Mononuclear cell (primary cell): ENCODE measurements around the gene ZNF385B. TPM values are rescaled to one million over a fixed set of nuclear protein-coding genes. Genes with fewer than 3 reads are reported as not detected.

Experiments used
- H3K27me3 ChIP-seq: 2 replicates; pipeline ENCODE4 v1.6.0; 2011; ENCODE audit warnings: low read length, control low read depth; ENCODE audit not compliant: insufficient read depth
- H3K4me1 ChIP-seq: 2 replicates; pipeline ENCODE4 v1.5.1; 2011; ENCODE audit warnings: mild to moderate bottlenecking, low read length, control low read depth; ENCODE audit not compliant: insufficient read depth
- H3K4me3 ChIP-seq: 2 replicates; pipeline ENCODE4 v1.5.1; 2011; ENCODE audit warnings: mild to moderate bottlenecking, low read length, moderate library complexity
- H3K9me3 ChIP-seq: 2 replicates; pipeline ENCODE4 v1.5.1; 2011; ENCODE audit warnings: low read depth, mild to moderate bottlenecking, control low read depth, low read length
- total RNA-seq: library from RNA; depleted of rRNA; stranded (reverse); fragments of >200 nt; gene quantifications from one replicate; pipeline ENCODE4 v1.2.3, GENCODE V29; 2012

ZNF385B gene
- total RNA-seq, 1 donor: not detected

DNA sequence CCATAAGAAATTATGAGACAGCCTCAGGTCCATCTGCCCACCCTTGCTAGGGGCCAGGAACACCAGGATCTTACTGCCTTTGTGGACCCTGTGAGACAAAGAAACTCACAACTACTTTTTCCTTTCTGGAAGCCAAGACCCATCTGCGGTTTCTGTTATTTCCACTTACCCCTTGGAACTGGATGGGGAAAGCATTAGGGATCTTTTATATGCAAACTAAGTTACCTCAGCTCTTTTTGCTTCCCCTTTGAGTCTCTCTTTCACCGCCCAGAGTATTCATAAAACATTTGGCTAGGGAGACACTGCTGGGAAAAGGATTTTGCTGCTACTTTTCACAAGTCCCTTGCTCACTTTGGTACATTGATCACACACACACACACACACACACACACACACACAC, 95.7 kb downstream of the ZNF385B start:
- H3K9me3 ChIP-seq: no peaks in the 10 kb centered on the region
- H3K27me3 ChIP-seq: peaks cover 2% of the 10 kb centered on the region
- no peak overlapping the region for H3K4me3 ChIP-seq
- H3K4me1 ChIP-seq: no peaks in the 10 kb centered on the region

DNA sequence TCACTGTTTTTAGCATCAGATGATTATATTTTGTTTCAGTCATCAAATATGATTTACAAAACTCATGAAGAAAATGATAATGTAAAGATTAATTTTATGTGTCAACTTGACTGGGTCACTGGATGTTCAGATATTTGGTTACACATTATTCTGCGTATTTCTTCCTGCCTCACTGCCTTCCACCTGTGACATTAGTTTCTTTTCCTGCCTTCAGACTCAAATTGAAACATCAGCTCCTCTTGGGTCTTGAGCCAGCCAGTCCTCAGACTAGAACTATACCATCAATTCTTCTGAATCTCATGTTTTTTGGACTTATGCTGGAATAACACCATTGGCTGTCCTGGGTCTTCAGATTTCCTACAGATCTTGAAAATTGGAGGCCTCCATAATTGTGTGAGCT, 96.7 kb downstream of the ZNF385B start:
- Histone ChIP-seq H3K27me3 (peaks cover 2% of the 10 kb centered on the region), H3K9me3 (no peaks in the 10 kb centered on the region), H3K4me3 (no peak overlapping the region), H3K4me1 (no peaks in the 10 kb centered on the region)

DNA sequence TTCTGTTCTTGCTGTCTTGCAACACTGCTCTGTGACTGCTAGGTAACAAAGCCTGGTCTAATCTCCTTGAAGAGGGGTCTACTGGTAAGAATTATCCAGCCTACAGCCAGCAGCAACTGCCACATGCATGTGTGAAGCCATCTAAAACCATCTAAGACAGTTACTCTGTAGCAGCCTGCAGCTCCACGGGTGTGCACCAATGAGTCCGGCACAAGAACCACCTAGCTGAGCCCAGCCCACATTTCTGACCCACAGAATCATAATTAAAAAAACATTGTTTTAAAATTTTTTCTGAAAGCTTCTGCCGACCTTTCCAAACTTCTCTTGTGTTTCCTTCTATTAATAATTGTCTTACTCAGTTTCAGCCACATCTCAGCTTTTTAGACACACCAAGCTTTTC, 102.8 kb downstream of the ZNF385B start:
- no peak overlapping the region for H3K4me3 ChIP-seq
- H3K9me3 ChIP-seq: no peaks in the 10 kb centered on the region
- no peaks in the 10 kb centered on the region for H3K4me1 ChIP-seq
- peaks cover 2% of the 10 kb centered on the region for H3K27me3 ChIP-seq

DNA sequence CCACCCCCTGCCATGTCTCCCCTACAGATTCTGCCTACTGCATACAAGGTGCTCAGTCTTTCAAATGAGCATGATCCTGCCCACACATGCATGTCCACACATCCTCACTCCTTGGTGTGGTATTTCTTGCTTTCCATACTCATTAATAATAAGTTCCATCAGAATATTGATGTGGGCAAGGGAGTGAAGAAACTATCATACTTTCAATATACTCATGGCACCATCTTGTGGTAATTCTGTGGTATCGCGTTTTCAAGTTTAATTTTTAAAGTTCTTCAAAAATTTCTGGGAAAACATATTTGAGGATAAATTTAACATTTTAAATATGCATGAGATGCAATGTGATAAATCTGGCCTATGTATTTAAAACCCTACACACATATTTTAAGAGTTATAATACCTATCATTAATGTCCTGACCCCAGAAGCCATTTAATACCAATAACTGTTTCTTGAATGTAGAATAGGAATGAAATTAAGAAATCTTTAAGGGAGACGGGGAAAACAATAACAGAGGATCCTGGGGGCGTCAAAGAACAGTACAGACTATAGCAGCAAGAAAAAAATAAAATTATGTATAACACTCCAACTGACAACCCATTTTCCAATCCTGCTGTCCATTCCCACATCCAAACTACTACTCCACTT, 110.1 kb downstream of the ZNF385B start:
- Histone ChIP-seq H3K9me3 (no peaks in the 10 kb centered on the region), H3K4me3 (no peak overlapping the region), H3K27me3 (no peaks in the 10 kb centered on the region), H3K4me1 (no peaks in the 10 kb centered on the region)

DNA sequence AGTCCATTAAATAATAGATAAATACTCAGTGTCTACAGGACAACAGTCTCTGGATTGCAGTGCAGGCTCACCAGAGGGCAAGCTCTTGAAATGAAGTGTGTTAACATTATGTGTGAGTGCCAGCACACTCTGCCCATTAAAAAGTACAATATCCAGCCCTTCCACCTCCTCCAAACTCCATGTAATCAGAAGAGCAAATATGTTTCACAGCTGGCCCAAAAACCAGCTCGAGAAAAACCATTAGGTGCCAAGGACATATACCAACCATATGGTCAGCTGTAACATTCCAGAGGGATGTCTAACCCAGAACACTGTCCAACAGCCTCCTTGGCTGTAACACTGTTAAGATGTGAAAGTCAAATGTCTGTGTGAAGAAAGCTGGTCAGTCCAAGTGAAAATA, 112.2 kb downstream of the ZNF385B start:
- Histone ChIP-seq H3K9me3 (no peaks in the 10 kb centered on the region), H3K4me3 (no peak overlapping the region), H3K27me3 (no peaks in the 10 kb centered on the region), H3K4me1 (no peaks in the 10 kb centered on the region)

DNA sequence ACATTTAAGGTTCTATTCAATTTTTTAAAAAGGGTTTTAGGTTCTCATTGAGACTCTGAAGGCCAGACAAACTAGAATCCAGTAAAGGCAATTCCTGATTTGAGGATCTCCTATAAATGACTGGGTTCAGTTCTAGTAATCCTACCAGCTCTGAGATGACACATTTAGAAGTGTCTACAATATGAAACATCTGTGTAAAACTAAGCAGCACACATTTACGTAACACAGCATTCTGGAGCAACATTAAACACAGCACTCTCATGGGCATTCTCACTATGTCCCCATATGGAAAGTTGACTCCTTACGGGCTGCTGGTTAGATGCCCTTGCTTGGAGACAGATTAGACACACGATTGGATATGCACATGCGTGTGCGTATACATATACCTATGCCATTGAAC, 114.4 kb downstream of the ZNF385B start:
- no peaks in the 10 kb centered on the region for H3K9me3 ChIP-seq
- H3K4me1 ChIP-seq: no peaks in the 10 kb centered on the region
- H3K27me3 ChIP-seq: no peaks in the 10 kb centered on the region
- no peak overlapping the region for H3K4me3 ChIP-seq

DNA sequence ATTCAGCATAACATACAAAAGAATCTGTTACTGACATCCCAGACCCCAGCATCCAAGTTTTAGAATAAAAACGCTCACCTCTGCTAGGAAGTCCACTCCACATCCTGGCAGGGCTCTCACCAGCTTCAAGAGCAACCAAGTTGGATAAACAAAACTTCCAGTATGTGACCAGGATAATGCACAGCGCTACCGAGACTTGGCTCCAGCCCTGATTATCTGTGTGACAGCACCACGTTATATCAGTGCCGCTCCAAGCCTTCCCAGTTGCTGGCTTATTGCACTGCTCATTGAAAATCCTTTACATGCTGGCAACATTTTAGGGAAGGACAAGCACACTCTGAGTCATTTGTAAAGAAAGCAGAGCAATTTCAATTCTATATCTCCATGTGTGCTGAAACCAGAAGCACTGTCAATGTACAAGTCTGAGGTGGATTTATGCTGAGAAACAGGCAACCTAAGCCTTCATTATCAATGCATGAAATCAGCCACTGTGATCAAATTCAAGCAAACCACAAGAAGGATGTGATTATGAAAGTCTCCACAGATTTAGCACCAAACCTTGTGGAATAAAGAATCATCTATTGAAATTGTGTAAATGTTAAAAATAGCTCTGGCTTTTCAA, 115.7 kb downstream of the ZNF385B start:
- H3K4me3 ChIP-seq: no peak overlapping the region
- H3K4me1 ChIP-seq: no peaks in the 10 kb centered on the region
- no peaks in the 10 kb centered on the region for H3K27me3 ChIP-seq
- H3K9me3 ChIP-seq: no peaks in the 10 kb centered on the region

DNA sequence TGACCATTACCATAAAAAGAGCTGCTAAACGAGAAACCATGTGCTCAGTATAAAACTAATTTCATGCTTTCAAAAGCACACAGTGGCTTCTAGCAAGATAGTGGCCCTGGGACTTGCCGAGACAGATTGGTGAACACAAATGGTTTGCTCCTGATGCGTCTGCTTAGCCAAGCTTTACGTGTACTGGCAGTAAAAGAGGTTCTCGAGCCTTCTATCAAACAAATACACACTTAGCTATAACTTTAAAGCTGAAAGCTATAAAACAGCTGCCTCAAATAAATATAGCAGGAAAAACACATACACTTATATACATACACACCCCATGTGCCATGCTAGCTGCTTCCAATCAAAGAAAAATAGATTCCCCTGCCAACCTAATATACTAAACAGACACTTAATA, 117.0 kb downstream of the ZNF385B start:
- Histone ChIP-seq H3K4me1 (no peaks in the 10 kb centered on the region), H3K27me3 (no peaks in the 10 kb centered on the region), H3K4me3 (no peak overlapping the region), H3K9me3 (no peaks in the 10 kb centered on the region)

DNA sequence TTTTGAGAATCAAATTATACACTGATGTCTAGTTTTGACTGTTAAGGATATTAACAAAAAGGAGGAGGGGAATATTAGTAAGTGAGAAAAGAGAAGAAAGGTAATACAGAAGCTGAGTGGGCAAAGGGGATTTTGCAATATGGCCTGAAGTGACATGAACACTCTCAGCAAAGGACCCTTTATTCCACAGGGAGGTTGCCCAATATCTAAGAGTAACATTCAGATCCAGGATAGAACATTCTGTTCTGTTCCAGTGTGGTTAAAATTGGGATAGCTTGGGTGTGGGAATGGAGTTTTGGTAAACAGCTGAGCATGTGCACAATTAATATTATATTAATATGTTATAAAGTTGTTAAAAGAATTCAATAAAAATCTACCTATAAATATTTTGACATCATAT, 120.1 kb downstream of the ZNF385B start:
- no peak overlapping the region for H3K4me3 ChIP-seq
- no peaks in the 10 kb centered on the region for H3K9me3 ChIP-seq
- H3K27me3 ChIP-seq: no peaks in the 10 kb centered on the region
- H3K4me1 ChIP-seq: no peaks in the 10 kb centered on the region

DNA sequence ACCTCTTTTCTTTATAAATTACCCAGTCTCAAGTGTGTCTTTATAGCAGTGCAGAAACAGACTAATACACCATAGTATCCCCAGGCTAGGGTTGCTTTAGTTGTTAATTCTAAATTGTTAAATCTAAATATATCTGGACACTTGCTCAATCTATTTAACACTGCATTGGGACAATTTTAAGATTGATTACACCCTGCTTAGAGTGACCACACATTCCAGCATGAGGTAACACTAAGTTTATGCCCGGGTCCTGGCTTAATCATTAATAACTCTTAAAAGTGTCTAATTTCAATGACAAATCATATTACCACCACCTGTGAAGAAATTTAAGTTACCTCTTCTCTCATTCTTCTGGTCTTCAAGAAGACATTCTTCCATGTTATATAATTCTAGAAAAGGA, 131.4 kb downstream of the ZNF385B start:
- no peaks in the 10 kb centered on the region for H3K9me3 ChIP-seq
- H3K4me3 ChIP-seq: no peak overlapping the region
- no peaks in the 10 kb centered on the region for H3K4me1 ChIP-seq
- H3K27me3 ChIP-seq: no peaks in the 10 kb centered on the region

DNA sequence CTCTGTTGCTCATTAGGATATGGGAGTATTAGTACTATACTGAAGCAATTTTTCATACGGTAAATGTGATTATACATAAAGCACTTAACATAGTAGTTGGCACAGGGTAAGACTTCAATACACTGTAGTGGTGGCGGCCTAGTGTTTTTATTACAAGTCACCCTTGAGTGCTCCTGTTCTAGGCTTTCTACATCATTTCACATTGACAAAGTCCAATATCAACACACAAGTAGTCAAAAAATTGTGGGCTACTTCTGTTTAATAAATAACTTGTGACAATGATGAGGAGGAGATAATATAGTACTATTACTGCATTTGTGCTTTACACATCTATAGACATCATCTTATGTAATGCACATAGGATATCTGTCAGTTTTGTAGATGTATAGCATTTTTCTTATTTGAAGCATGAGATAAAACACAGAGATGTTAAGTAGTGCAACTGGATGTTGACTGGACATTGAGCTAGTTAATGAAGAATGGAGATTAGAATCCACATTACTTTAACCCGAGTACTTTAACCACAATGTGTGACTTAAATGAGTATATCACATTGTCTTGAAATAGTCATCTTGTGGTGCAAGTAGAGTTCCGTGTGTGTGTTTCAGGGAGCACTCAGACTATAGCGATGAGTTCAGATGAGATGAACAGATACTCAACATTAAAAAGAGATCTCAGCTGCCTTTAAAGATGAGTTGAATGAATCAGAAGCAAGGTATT, 134.8 kb downstream of the ZNF385B start:
- Histone ChIP-seq H3K9me3 (no peaks in the 10 kb centered on the region), H3K27me3 (no peaks in the 10 kb centered on the region), H3K4me1 (no peaks in the 10 kb centered on the region), H3K4me3 (no peak overlapping the region)

DNA sequence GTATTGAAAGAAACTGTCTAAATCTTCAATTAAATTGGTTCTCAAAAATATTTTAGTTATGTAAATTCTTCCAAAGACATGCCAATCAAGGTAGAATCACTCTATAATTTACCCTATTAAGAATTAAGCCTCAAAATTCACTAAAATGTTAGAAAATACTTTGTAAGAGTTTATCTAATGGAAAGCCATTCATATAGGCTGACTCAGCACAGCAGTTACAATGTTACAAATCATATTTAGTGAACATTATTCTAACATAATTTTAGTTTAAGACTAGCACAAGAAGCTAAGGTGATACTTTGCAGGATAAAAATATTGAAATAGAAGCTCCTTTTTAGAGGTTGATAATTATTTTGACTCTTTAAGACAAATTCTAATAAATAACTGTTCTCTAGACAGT, 137.0 kb downstream of the ZNF385B start:
- Histone ChIP-seq H3K27me3 (peaks cover 2% of the 10 kb centered on the region), H3K9me3 (no peaks in the 10 kb centered on the region), H3K4me1 (no peaks in the 10 kb centered on the region), H3K4me3 (no peak overlapping the region)

DNA sequence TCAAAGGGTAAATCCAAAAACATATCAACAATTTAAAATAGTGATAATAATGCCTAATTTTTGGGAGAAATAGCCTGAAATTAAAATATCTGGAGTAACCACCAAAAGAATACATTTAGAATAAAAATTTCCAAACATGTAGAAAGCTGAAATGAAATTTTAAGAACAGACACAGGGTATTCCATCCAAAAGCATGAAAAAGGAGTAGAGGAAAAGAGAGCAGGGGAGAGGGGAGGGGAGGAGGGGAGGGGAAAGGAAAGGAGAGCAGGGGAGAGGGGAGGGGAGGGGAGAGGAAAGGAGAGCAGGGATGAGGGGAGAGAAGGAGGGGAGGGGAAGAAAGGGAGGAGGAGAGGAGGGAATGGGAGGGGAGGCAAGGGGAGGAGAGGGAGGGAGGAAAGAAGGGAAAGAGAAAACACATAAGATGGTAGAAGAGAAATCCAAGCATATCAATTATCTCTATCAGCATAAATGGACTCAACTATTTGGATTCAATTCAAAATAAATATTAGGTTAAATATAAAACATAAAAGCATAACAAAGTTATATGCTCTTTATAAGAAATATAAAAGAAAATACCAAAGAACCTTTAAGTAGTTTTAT, 141.1 kb downstream of the ZNF385B start:
- Histone ChIP-seq H3K9me3 (no peaks in the 10 kb centered on the region), H3K4me1 (no peaks in the 10 kb centered on the region), H3K27me3 (peaks cover 9% of the 10 kb centered on the region), H3K4me3 (no peak overlapping the region)

DNA sequence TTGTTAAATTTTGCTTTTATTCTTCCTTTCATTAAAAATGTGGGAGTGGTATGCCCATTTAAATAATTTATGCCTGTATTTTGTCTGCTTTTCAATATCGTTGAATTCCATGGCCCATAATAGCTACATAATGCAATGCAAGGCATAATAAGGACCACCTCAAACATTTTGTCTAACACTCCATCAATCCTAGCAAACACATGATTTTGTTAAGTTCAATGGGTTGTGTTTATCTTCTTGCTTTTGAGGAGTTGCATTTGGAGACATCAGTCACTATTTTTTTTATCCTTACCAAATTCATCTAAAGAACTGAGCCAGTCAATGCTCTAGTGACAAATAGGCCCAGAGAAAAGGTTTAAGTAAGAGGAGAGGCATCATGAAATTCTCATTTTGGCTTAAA, 145.5 kb downstream of the ZNF385B start:
- Histone ChIP-seq H3K9me3 (no peaks in the 10 kb centered on the region), H3K4me1 (no peaks in the 10 kb centered on the region), H3K4me3 (no peak overlapping the region), H3K27me3 (peaks cover 11% of the 10 kb centered on the region)

DNA sequence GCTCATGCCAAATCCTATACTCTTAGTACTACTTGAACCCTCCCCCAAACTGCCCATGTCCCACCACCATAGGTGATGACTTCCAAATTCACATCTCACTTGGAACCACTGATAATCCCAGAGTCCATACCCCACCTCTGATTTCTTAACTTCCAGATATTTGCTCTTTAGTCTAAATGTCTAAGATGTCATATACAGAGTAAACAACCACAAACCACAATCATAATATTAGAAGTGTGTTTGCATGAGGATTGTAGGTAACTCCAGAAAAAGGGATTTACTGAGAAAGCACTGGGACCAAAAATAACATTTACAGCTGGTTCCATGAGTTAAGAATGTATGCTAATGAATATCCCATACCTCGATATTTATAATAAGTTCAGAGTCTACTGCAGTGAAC, 146.2 kb downstream of the ZNF385B start:
- Histone ChIP-seq H3K4me3 (no peak overlapping the region), H3K4me1 (no peaks in the 10 kb centered on the region), H3K27me3 (peaks cover 11% of the 10 kb centered on the region), H3K9me3 (no peaks in the 10 kb centered on the region)
